Measurements from ENCODE around the gene CCNY.

Gene CCNY

GRCh38 chr10:35546824-35547225 is 210.5 kb downstream of the CCNY start:
- no peak overlapping the region for H3K27ac ChIP-seq
- H3K9me3 ChIP-seq = no peaks in the 10 kb centered on the region
- peaks cover 31% of the 10 kb centered on the region for H3K36me3 ChIP-seq
- TF ChIP-seq CTCF (IDR thresholded peaks at IDR 0.05) = no peak
- H3K4me1 ChIP-seq (ENCODE audit: control insufficient read depth in 1 of 2, insufficient read depth in 1 of 2, low read depth in 1 of 2, low read length in 1 of 2) = peaks cover 4 to 7% of the 10 kb centered on the region in 2 experiments
- H3K27me3 ChIP-seq = no peaks in the 10 kb centered on the region
- no peak overlapping the region for H3K4me3 ChIP-seq (ENCODE audit: low read depth in 1 of 2, low read length in 1 of 2)

GRCh38 chr10:35552650-35553342 is 216.5 kb downstream of the CCNY start:
- H3K27me3 ChIP-seq = no peaks in the 10 kb centered on the region

GRCh38 chr10:35554036-35554435 is 217.7 kb downstream of the CCNY start:
- TF ChIP-seq CTCF (IDR thresholded peaks at IDR 0.05) = no peak
- H3K27me3 ChIP-seq = no peaks in the 10 kb centered on the region
- H3K4me1 ChIP-seq (ENCODE audit: control insufficient read depth in 1 of 2, insufficient read depth in 1 of 2, low read depth in 1 of 2, low read length in 1 of 2) = peaks cover 4 to 7% of the 10 kb centered on the region in 2 experiments
- no peaks in the 10 kb centered on the region for H3K9me3 ChIP-seq
- H3K27ac ChIP-seq = no peak overlapping the region
- peaks cover 58% of the 10 kb centered on the region for H3K36me3 ChIP-seq
- no peak overlapping the region for H3K4me3 ChIP-seq (ENCODE audit: low read depth in 1 of 2, low read length in 1 of 2)

More at GRCh38 chr10:35552650-35553342, 216.5 kb downstream of the CCNY start:
- H3K27ac ChIP-seq = no peak overlapping the region
- H3K36me3 ChIP-seq = peaks cover 59% of the 10 kb centered on the region
- no peak for TF ChIP-seq CTCF (IDR thresholded peaks at IDR 0.05)
- H3K9me3 ChIP-seq = no peaks in the 10 kb centered on the region
- peaks cover 4 to 7% of the 10 kb centered on the region in 2 experiments for H3K4me1 ChIP-seq (ENCODE audit: control insufficient read depth in 1 of 2, insufficient read depth in 1 of 2, low read depth in 1 of 2, low read length in 1 of 2)
- no peak overlapping the region for H3K4me3 ChIP-seq (ENCODE audit: low read depth in 1 of 2, low read length in 1 of 2)

- TF ChIP-seq CTCF (IDR thresholded peaks at IDR 0.05) = no peak
- H3K4me1 ChIP-seq (ENCODE audit: control insufficient read depth in 1 of 2, insufficient read depth in 1 of 2, low read depth in 1 of 2, low read length in 1 of 2) = peaks cover 4 to 7% of the 10 kb centered on the region in 2 experiments
- no peaks in the 10 kb centered on the region for H3K9me3 ChIP-seq
- H3K4me3 ChIP-seq (ENCODE audit: low read depth in 1 of 2, low read length in 1 of 2) = no peak overlapping the region
- H3K27ac ChIP-seq = no peak overlapping the region
- peaks cover 54% of the 10 kb centered on the region for H3K36me3 ChIP-seq
- H3K27me3 ChIP-seq = no peaks in the 10 kb centered on the region
Measured at GRCh38 chr10:35554461-35555056, 218.2 kb downstream of the CCNY start.

GRCh38 chr10:35555962-35556930 is 219.9 kb downstream of the CCNY start:
- Histone ChIP-seq H3K27me3 (no peaks in the 10 kb centered on the region), H3K4me1 (ENCODE audit: control insufficient read depth in 1 of 2, insufficient read depth in 1 of 2, low read depth in 1 of 2, low read length in 1 of 2) (no peaks in the 10 kb centered on the region), H3K27ac (no peak overlapping the region), H3K9me3 (no peaks in the 10 kb centered on the region), H3K36me3 (peaks cover 58% of the 10 kb centered on the region), H3K4me3 (ENCODE audit: low read depth in 1 of 2, low read length in 1 of 2) (no peak overlapping the region)
- TF ChIP-seq CTCF (IDR thresholded peaks at IDR 0.05) = no peak

All from neutrophil (primary cell).